SW480 (cell line): ENCODE data around the gene HIGD1B.
"Not testable (repeated sequence)": the region's sequence is repeated elsewhere in the genome, so short reads cannot be mapped to it uniquely, and the experiment has no call there.

Source experiments
- DNase-seq: peaks from one replicate; pipeline ENCODE4 v3.0.0-alpha.2; 2016; ENCODE audit warnings: low spot score

Gene HIGD1B

GRCh38 chr17:44847586-44847985 lies at the start of gene HIGD1B:
Gene HIGD1B, plus strand, starts transcription at chr17:44847883. Its CDS starts 270 bp downstream, at chr17:44848153.
- no peak for DNase-seq

- DNase-seq: no peak
Measured at GRCh38 chr17:44798356-44798755, 49.3 kb upstream of the HIGD1B start.

- DNase-seq: no peak
Measured at GRCh38 chr17:44801880-44802279, 45.8 kb upstream of the HIGD1B start.

- DNase-seq: no peak
Measured at GRCh38 chr17:44804302-44805089, 43.2 kb upstream of the HIGD1B start.

DNA sequence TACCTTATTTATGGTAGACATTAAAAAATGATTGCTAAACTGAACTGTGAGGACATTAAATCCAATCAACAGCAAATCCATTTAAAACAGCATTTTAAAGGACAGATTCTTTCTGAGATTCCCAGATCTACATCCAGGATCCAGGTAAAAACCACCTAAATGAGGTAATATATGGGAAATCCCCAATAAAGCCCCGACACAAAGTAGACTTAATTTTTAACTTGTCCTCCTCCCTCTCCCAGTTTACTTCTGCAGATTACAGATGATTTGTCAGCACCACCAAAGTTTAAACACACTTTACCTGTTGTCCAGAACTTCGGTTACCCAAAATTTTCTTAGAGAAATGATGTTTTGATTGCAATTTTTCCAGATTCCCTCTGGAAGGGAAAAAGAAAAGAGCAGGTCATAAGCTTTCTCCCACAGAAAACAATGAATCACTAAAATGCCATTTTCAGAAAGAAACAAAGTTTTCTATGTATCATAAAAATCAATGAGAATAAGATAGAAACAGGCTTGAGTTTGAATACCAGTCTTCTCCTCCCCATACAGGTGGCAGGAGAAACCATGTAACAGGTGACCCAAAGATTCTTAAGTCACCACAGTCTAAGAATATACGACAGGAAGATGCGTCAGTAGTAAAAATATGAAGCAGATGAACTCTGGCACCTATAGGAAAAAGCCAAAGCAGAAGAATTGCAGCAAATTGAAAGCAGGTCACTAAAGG lies 40.4 kb upstream of the HIGD1B start:
- DNase-seq: no peak

GRCh38 chr17:44807817-44808155 lies 39.9 kb upstream of the HIGD1B start:
- no peak for DNase-seq

- DNase-seq: no peak
Measured at GRCh38 chr17:44808156-44808555, 39.5 kb upstream of the HIGD1B start.

GRCh38 chr17:44808656-44809388 lies 38.9 kb upstream of the HIGD1B start:
- not testable (repeated sequence) for DNase-seq

DNA sequence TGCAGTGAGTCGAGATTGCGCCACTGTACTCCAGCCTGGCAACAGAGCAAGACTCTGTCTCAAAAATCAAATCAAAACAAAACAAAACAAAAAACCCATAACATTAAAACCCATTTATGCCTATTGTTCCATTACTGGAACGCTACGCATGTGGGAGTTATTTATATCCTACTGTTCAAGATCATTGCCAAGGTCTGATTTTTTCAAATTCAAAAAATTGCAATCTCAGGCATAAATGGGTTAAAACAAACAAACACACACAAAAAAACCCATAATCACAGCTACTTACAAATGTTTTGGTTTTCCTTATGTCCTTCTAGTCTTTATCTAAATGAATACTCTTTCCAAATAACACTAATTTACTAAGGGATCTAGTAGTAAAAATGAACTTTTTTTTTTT lies 35.4 kb upstream of the HIGD1B start:
- no peak for DNase-seq

GRCh38 chr17:44818508-44818907 lies 29.2 kb upstream of the HIGD1B start:
- DNase-seq: not testable (repeated sequence)

DNA sequence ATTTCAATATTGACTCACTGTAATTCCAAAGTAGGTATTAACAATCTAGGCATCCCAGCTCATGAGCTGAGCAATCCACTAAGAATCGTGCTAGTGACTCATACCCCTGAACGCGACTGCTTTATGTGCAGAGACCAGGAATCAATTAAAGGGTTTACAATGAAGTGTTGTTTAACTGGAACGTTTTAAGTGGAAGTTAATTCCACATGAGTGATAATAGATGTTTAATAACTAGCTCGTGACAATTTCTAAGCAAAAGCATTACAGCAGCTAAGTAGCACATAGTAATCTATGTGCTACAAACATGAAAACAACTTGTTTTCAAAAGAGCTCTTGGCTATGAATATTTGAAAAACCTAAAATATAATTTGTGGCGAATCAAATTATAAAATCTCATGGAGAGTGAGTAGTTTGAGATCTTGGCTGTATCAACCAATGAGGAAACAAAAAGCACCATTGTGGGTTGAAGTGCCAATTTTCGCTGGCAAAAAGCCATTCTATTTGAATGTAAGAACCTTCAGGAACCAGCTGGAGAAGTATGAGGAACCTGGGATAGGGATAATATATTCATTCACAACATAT lies 27.0 kb upstream of the HIGD1B start:
- DNase-seq: peak; percentile 94

DNA sequence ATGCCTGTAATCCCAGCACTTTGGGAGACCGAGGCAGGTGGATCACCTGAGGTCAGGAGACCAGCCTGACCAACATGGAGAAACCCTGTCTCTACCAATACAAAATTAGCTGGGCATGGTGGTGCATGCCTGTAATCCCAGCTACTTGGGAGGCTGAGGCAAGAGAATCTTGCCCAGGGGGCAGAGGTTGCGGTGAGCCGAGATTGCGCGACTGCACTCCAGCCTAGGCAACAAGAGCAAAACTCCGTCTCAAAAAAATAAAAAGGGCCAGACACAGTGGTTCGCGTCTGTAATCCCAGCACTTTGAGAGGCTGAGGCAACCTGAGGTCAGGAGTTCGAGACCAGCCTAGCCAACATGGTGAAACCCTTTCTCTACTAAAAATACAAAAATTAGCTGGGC lies 22.4 kb upstream of the HIGD1B start:
- not testable (repeated sequence) for DNase-seq

DNA sequence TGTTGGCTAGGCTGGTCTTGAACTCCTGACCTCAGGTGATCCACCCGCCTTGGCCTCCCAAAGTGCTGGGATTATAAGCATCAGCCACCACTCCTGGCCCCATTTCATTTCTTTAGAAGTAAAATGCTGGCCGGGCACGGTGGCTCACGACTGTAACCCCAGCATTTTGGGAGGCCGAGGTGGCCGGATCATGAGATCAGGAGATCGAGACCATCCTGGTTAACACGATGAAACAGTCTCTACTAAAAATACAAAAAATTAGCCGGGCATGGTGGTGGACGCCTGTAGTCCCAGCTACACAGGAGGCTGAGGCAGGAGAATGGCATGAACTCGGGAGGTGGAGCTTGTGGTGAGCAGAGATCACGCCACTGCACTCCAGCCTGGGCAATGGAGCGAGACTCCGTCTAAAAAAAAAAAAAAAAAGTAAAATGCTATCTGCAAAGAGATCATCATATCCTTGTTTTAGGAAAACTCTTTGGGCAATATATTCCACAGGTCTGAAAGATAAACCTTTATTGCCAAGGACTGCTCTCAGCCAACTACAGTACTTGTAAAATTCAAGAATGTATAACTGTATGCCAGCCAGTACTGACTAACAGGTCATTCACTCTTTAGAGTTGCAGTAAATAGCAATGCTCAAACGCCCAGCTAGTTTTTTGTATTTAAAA lies 21.4 kb upstream of the HIGD1B start:
- no peak for DNase-seq

- no peak for DNase-seq
Measured at GRCh38 chr17:44827863-44828262, 19.8 kb upstream of the HIGD1B start.

- no peak for DNase-seq
Measured at GRCh38 chr17:44828919-44829522, 18.7 kb upstream of the HIGD1B start.

GRCh38 chr17:44829523-44830358 lies 17.9 kb upstream of the HIGD1B start, which contains the start of gene GJC1:
Gene GJC1, minus strand, starts transcription at chr17:44830287. Its CDS starts 24,470 bp downstream, at chr17:44805817.
- DNase-seq: no peak

- peak; percentile 39 for DNase-seq
Measured at GRCh38 chr17:44830359-44831288, 17.1 kb upstream of the HIGD1B start.

DNA sequence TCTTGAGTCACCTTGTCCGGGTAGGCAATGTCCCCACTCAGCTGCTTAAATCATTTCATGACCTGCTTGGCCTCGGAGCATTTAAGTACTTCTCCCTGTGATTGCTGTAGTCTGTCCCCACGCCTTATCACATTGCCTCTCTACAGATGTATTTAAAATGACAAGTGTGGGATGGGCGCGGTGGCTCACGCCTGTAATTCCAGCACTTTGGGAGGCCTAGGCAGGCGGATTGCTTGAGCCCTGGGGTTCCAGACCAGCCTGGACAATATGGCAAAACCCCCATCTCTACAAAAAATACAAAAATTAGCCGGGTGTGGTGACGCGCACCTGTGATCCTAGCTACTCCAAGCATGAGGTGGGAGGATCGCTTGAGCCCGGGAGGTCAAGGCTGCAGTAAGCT lies 16.3 kb upstream of the HIGD1B start:
- DNase-seq: no peak

DNA sequence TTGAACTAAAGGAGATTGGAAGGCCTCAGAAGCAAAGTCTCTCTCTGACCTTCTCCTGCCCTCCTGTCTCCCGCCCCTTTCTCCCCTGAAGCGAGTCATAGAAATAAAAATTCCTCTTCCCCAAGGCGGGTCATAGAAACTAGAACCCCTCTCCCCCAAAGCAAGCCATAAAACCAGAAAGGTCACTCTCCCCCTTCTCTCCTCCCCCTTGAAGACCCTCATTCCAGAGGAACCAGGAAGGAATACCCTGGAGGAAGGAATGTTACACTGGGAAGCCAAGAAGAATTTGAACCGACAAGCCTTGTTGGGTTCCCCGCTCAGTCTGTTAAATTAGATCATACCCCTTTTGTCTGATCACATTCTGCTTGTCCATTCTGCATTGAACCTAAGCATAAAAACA lies 14.9 kb upstream of the HIGD1B start:
- DNase-seq: no peak
